8988T (cell line): ENCODE measurements around the gene DCBLD2.

Source experiments
- DNase-seq: peaks from one replicate; pipeline ENCODE4 v3.0.0; 2011

Gene DCBLD2

GRCh38 chr3:98827221-98827920, 74.1 kb downstream of the DCBLD2 start:
- no peak for DNase-seq

GRCh38 chr3:98826126-98826525, 75.4 kb downstream of the DCBLD2 start:
- DNase-seq: no peak

- DNase-seq: no peak
Measured at GRCh38 chr3:98824256-98824655, 77.2 kb downstream of the DCBLD2 start.

- no peak for DNase-seq
Measured at GRCh38 chr3:98823791-98824190, 77.7 kb downstream of the DCBLD2 start.

GRCh38 chr3:98821063-98821462, 80.4 kb downstream of the DCBLD2 start:
- DNase-seq: no peak

- DNase-seq: no peak
Measured at GRCh38 chr3:98817547-98818041, 83.9 kb downstream of the DCBLD2 start.

- DNase-seq: no peak
Measured at GRCh38 chr3:98814817-98815420, 86.6 kb downstream of the DCBLD2 start.

- DNase-seq: no peak
Measured at GRCh38 chr3:98812851-98813374, 88.6 kb downstream of the DCBLD2 start.

- DNase-seq: no peak
Measured at GRCh38 chr3:98811048-98811447, 90.4 kb downstream of the DCBLD2 start.

GRCh38 chr3:98809557-98809956, 91.9 kb downstream of the DCBLD2 start:
- DNase-seq: no peak

- no peak for DNase-seq
Measured at GRCh38 chr3:98808071-98808470, 93.4 kb downstream of the DCBLD2 start.

- DNase-seq: no peak
Measured at GRCh38 chr3:98807561-98807960, 93.9 kb downstream of the DCBLD2 start.

- DNase-seq: no peak
Measured at GRCh38 chr3:98807011-98807410, 94.5 kb downstream of the DCBLD2 start.

- DNase-seq: no peak
Measured at GRCh38 chr3:98806521-98806920, 95.0 kb downstream of the DCBLD2 start.

GRCh38 chr3:98805571-98805970, 95.9 kb downstream of the DCBLD2 start:
- no peak for DNase-seq

- DNase-seq: no peak
Measured at GRCh38 chr3:98801043-98801747, 100.3 kb downstream of the DCBLD2 start.

- DNase-seq: no peak
Measured at GRCh38 chr3:98800401-98800800, 101.1 kb downstream of the DCBLD2 start.

GRCh38 chr3:98799479-98799878, 102.0 kb downstream of the DCBLD2 start:
- no peak for DNase-seq

- DNase-seq: no peak
Measured at GRCh38 chr3:98798820-98799219, 102.7 kb downstream of the DCBLD2 start.

- DNase-seq: no peak
Measured at GRCh38 chr3:98797905-98798304, 103.6 kb downstream of the DCBLD2 start.

GRCh38 chr3:98796334-98796733, 105.2 kb downstream of the DCBLD2 start:
- DNase-seq: no peak

- no peak for DNase-seq
Measured at GRCh38 chr3:98793971-98794370, 107.5 kb downstream of the DCBLD2 start.
